HepG2 (cell line): ENCODE measurements around the gene HOXB6. TPM values are rescaled to one million over a fixed set of nuclear protein-coding genes. Genes with fewer than 3 reads are reported as not detected.
A peak's percentile ranks its signal among the peaks of the same experiment; 100 is the strongest.

Source experiments
- ATAC-seq: fragments of 200-7000 bp; cut with Tn5 transposase; 3 replicates; pipeline ENCODE4 v1.9.1; 2020; ENCODE audit warnings: mild to moderate bottlenecking, moderate library complexity
- BruUV-seq: library from RNA; stranded (reverse); fragments of 400-500 nt; replicated peaks from 2 replicates; lab custom pipeline; 2021; lab: Mats Ljungman, UMichigan
- CTCF ChIA-PET: fragments of 300-600 bp; formaldehyde crosslinking; extraction: SDS; loops from one replicate; lab custom pipeline; 2021; ENCODE audit warnings: low total read pairs, inconsistent platforms, low intra/inter-chr PET ratio; lab: Yijun Ruan, JAX
- POLR2A ChIA-PET: fragments of 350-600 bp; sonication (Branson Sonifier 250); formaldehyde crosslinking; loops from one replicate; lab custom pipeline; 2020; ENCODE audit warnings: antibody characterized with exemption, inconsistent platforms; lab: Yijun Ruan, JAX
- DNase-seq: peaks from one replicate; pipeline ENCODE4 v3.0.0-alpha.2; 2015; ENCODE audit warnings: low spot score
- FAIRE-seq: peaks from 3 replicates; lab custom pipeline; 2011; peaks lifted over from hg19 to GRCh38; lab: Jason Lieb, UNC
- H2AFZ ChIP-seq: one replicate; pipeline ENCODE4 v1.6.1; 2011; ENCODE audit warnings: low read length, inconsistent platforms
- H3K27ac ChIP-seq: fragments of 300-600 bp; 3 replicates; pipeline ENCODE4 v1.8.0; 2011; ENCODE audit warnings: mixed run types, mild to moderate bottlenecking, mixed read lengths, low read length, inconsistent platforms; ENCODE audit not compliant: insufficient read depth; ENCODE audit errors: extremely low read length
- H3K27me3 ChIP-seq, 2 experiments: fragments of 200-600 bp in 1 of 2; 2 replicates in 1 of 2; 3 replicates in 1 of 2; pipeline versions ENCODE4 v1.6.0 to v1.8.0; 2011; ENCODE audit warnings: low read length in 2 of 2, mild to moderate bottlenecking in 2 of 2, moderate library complexity in 2 of 2, inconsistent platforms in 1 of 2; ENCODE audit not compliant: insufficient read depth in 2 of 2, control insufficient read depth in 1 of 2
- H3K36me3 ChIP-seq, 2 experiments: fragments of 200-600 bp in 1 of 2; replicated peaks in 1 of 2; 2 replicates in 1 of 2; 3 replicates in 1 of 2; pipeline versions ENCODE4 v1.5.1 to v1.8.0; 2011; ENCODE audit warnings: low read length in 2 of 2, inconsistent platforms in 1 of 2; ENCODE audit not compliant: insufficient read depth in 2 of 2, control insufficient read depth in 1 of 2
- H3K4me1 ChIP-seq: 2 replicates; pipeline ENCODE4 v1.5.1; 2012; ENCODE audit warnings: low read length, inconsistent platforms; ENCODE audit not compliant: insufficient read depth
- H3K4me2 ChIP-seq: 2 replicates; pipeline ENCODE4 v1.6.0; 2011; ENCODE audit warnings: low read depth, low read length, inconsistent platforms
- H3K4me3 ChIP-seq, 3 experiments: fragments of 200-600 bp in 1 of 3; sonication (generic), shearing (Covaris generic) in 1 of 3; replicated peaks in 1 of 3; 2 replicates each; pipeline ENCODE4 v1.5.1; 2011 to 2016; ENCODE audit warnings: low read length in 3 of 3, inconsistent platforms in 2 of 3, low read depth in 2 of 3, mild to moderate bottlenecking in 2 of 3, control low read depth in 1 of 3, mixed read lengths in 1 of 3; ENCODE audit not compliant: insufficient read depth in 1 of 3
- H3K79me2 ChIP-seq: one replicate; pipeline ENCODE4 v1.6.1; 2011; ENCODE audit warnings: low read length, inconsistent platforms; ENCODE audit not compliant: insufficient read depth
- H3K9ac ChIP-seq: 2 replicates; pipeline ENCODE4 v1.6.0; 2011; ENCODE audit warnings: mild to moderate bottlenecking, low read depth, low read length, inconsistent platforms; ENCODE audit not compliant: insufficient read depth
- H3K9me3 ChIP-seq: 2 replicates; pipeline ENCODE4 v1.5.1; 2012; ENCODE audit warnings: mild to moderate bottlenecking, low read length
- H4K20me1 ChIP-seq: 2 replicates; pipeline ENCODE4 v1.6.0; 2011; ENCODE audit warnings: inconsistent platforms, mild to moderate bottlenecking, low read length, moderate library complexity; ENCODE audit not compliant: insufficient read depth
- ARID4A ChIP-seq: sonication (generic); formaldehyde crosslinking; IDR thresholded peaks from 2 replicates; pipeline ENCODE4 v1.5.0; 2020; ENCODE audit warnings: mild to moderate bottlenecking, missing genetic modification reagents, borderline replicate concordance
- ATF3 ChIP-seq: sonication (generic); formaldehyde crosslinking; IDR thresholded peaks from 2 replicates; pipeline ENCODE4 v1.4.0; 2020; ENCODE audit warnings: missing genetic modification reagents
- CCAR2 ChIP-seq: fragments of 200-400 bp; formaldehyde crosslinking; optimal IDR thresholded peaks from 2 replicates; pipeline ENCODE3; 2018; ENCODE audit warnings: low read depth, mild to moderate bottlenecking, low read length, moderate library complexity
- EZH2 ChIP-seq: conservative IDR thresholded peaks from 2 replicates; pipeline ENCODE4 v1.6.1; 2012; ENCODE audit warnings: mild to moderate bottlenecking, low read depth, low read length, moderate library complexity
- SETDB1 ChIP-seq: sonication (generic); formaldehyde crosslinking; IDR thresholded peaks from 2 replicates; pipeline ENCODE4 v1.5.1; 2020; ENCODE audit warnings: missing genetic modification reagents, mild to moderate bottlenecking, borderline replicate concordance
- ZNF354B ChIP-seq: sonication (generic); formaldehyde crosslinking; IDR thresholded peaks from 2 replicates; pipeline ENCODE4 v1.8.0; 2022; ENCODE audit warnings: mild to moderate bottlenecking, missing genetic modification reagents
- ZNF639 ChIP-seq: conservative IDR thresholded peaks from 2 replicates; pipeline ENCODE4 v1.6.1; 2018; ENCODE audit warnings: missing genetic modification reagents
- WGBS: methylation state at CpG from one replicate; pipeline ENCODE4 v1.1.6; 2017; ENCODE audit warnings: low lambda C conversion rate; 5-methylcytosine and 5-hydroxymethylcytosine counted together
- in situ Hi-C: cut with HindIII; loops from 2 replicates; pipeline ENCODE4 v1.10.0; 2017; ENCODE audit warnings: low pct_unique_long_range_greater_than_20kb; ENCODE audit not compliant: extremely low pct_ligation_motif_present
- intact Hi-C: fragments of 100-400 bp; cut with micrococcal nuclease; formaldehyde crosslinking; loops from one replicate; pipeline ENCODE4 v1.10.0; 2022; ENCODE audit not compliant: unreplicated experiment
- polyA plus RNA-seq, 8 experiments: library from polyadenylated mRNA; depleted of rRNA in 3 of 8; stranded (reverse) in 7 of 8; unstranded in 1 of 8; fragments of >200 nt; fragmentation: Illumina TruSeq in 4 of 8; extraction: Trizol in 4 of 8; gene quantifications; 2 replicates each; pipeline versions ENCODE4 v1.2.1 to v1.2.3, GENCODE V29; 2011 to 2016; ENCODE audit warnings: low read depth in 4 of 8, missing spikeins in 1 of 8, mixed read lengths in 1 of 8; ENCODE audit not compliant: insufficient read depth in 1 of 8
- total RNA-seq, 5 experiments: library from RNA; depleted of rRNA; stranded (reverse); fragments of >200 nt; fragmentation: Illumina TruSeq; extraction: Trizol; gene quantifications; 2 replicates each; pipeline ENCODE4 v1.2.3, GENCODE V29; 2016; ENCODE audit warnings: low read depth in 1 of 5

HOXB6 gene
- total and polyA plus RNA-seq, 2 of the 13 experiments (the other 11 are each of a cell fraction or from before 2014, with no cell fraction given), result not detected

DNA sequence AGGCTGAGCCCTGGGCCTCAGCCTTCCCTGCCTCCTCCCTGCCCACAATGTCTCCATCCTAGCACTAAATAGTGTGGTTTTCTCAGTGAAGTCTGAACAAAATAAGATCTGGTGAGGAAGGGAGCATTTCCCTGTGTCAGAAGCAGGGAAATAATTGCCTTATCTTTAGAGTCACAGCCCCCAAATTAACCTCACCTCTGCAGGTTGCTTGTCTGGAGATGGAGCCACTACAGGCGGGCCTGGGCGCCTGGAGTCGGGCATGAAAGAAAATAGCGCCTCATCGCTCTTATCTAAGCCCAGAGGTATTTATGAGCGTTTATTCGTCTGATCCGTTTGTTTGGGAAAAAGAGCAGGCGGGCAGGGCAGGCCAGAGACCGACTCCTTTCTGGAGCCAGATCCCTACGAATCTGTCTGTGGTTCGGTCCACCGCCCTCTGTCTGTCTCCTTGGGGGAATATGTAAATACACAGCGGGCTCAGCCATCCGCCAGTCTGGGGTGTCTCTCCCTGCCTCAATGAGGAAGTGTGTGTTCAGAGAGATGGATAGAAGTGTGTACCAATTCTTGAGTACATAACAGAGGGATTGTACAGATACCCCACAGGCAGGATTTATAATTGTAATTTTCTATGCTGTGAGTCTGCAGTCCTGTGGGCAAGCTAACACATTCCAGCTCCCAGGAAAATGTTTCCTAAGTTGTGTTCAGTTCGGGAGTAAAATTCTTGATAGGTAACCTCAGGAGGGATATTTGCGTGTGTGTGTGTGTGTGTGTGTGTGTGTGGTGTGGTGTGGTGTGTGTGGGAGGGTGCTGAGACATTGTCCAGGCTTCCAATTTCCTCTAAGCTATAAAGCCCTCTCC is 4.3 kb downstream of the HOXB6 start:
- BruUV-seq, result no TSS peak
- Histone ChIP-seq H3K9me3 (no peaks in the 10 kb centered on the region), H3K27me3 (peaks cover 47 to 98% of the 10 kb centered on the region in 2 experiments), H3K79me2 (no peaks in the 10 kb centered on the region), H3K9ac (no peak overlapping the region), H3K4me1 (peaks cover 10% of the 10 kb centered on the region; the same call in 1 of the 2 replicates), H3K4me3 (no peak overlapping the region), H4K20me1 (peaks cover 2% of the 10 kb centered on the region; the same call in 1 of the 2 replicates), H3K36me3 (no peaks in the 10 kb centered on the region), H3K4me2 (no peak overlapping the region), H2AFZ (no peak overlapping the region), H3K27ac (no peak overlapping the region)
- intact Hi-C loops (no loop called here), in situ Hi-C loops (no loop called here)
- POLR2A ChIA-PET, result no interaction called here
- DNase-seq, result no peak
- no peak for ATAC-seq
- CTCF ChIA-PET, result no interaction called here
- WGBS, result 10% methylated on average over 17 of the region's 17 CpGs
- TF ChIP-seq ZNF354B (CRISPR knock-in tag) (no peak), EZH2 (0 out of 2 replicates have a peak, but pooled peaks have one; percentile 38)
- FAIRE-seq, result no peak

DNA sequence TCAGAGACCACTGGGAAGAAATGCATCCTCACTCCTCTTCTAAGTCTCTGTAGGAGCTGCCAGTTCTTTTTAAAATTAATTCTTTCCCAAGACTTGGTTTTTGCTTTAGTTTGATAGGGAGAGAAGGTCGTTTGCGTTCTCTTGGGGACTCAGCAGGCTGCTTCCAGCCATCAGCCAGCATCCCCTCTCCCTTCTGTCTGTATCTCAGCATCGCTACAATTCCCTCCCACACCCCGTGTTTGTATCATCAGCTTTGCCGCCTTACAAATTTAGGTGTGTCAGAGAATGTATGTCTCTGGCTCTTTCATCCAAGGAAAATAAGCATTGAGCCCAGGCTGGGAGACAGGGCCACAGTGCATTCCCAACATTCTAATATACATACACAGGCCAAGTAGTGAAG is 5.4 kb downstream of the HOXB6 start:
- Histone ChIP-seq H4K20me1 (peaks cover 2% of the 10 kb centered on the region; the same call in 1 of the 2 replicates), H3K79me2 (no peaks in the 10 kb centered on the region), H3K9me3 (no peaks in the 10 kb centered on the region), H3K9ac (no peak overlapping the region), H2AFZ (no peak overlapping the region), H3K4me2 (no peak overlapping the region), H3K36me3 (no peaks in the 10 kb centered on the region), H3K27ac (no peak overlapping the region), H3K4me1 (peaks cover 12% of the 10 kb centered on the region; the same call in 1 of the 2 replicates), H3K27me3 (peaks cover 53 to 98% of the 10 kb centered on the region in 2 experiments), H3K4me3 (no peak overlapping the region)
- CTCF ChIA-PET, result no interaction called here
- 5% methylated on average over 5 of the region's 5 CpGs for WGBS
- intact Hi-C loops (no loop called here), in situ Hi-C loops (loop anchor here (5.0 kb wide), 1 partner anchor 447 kb away; no protein-coding TSS in a partner anchor)
- POLR2A ChIA-PET, result no interaction called here
- BruUV-seq, result no TSS peak
- TF ChIP-seq CCAR2 (no peak), ZNF639 (CRISPR knock-in tag) (no peak), ATF3 (no peak), ARID4A (no peak), SETDB1 (no peak)
- ATAC-seq, result no peak
- FAIRE-seq, result no peak
- no peak for DNase-seq
